Measurements from ENCODE around the gene MORC3. TPM values are rescaled to one million over a fixed set of nuclear protein-coding genes. Genes with fewer than 3 reads are reported as not detected.
"Not testable (repeated sequence)": the region's sequence is repeated elsewhere in the genome, so short reads cannot be mapped to it uniquely, and the experiment has no call there.

The MORC3 gene
- total RNA-seq, 1 donor from 2014 or later, result 135 TPM

GRCh38 chr21:36321325-36322082 is 1.5 kb downstream of the MORC3 start:
- FAIRE-seq, result no peak
- DNase-seq (ENCODE audit: low spot score in 2 of 2), result no peak

GRCh38 chr21:36322083-36322424 is 2.1 kb downstream of the MORC3 start:
- no peak for FAIRE-seq
- no peak for DNase-seq (ENCODE audit: low spot score in 2 of 2)

- FAIRE-seq, result no peak
- no peak for DNase-seq (ENCODE audit: low spot score in 2 of 2)
Observed at GRCh38 chr21:36323032-36323431, 3.0 kb downstream of the MORC3 start.

- FAIRE-seq (no peak), DNase-seq (ENCODE audit: low spot score in 2 of 2) (no peak)
Observed at GRCh38 chr21:36325373-36326010, 5.5 kb downstream of the MORC3 start.

GRCh38 chr21:36330904-36331303 is 10.9 kb downstream of the MORC3 start:
- DNase-seq (ENCODE audit: low spot score in 2 of 2), result peak in 1 of 2 donors; percentile 48
- FAIRE-seq, result no peak

GRCh38 chr21:36337099-36337509 is 17.1 kb downstream of the MORC3 start:
- FAIRE-seq (no peak), DNase-seq (ENCODE audit: low spot score in 2 of 2) (no peak)

- no peak for DNase-seq (ENCODE audit: low spot score in 2 of 2)
- no peak for FAIRE-seq
Observed at GRCh38 chr21:36338975-36339374, 19.0 kb downstream of the MORC3 start.

- FAIRE-seq; DNase-seq (ENCODE audit: low spot score in 2 of 2): not testable (repeated sequence)
Observed at GRCh38 chr21:36342581-36342980, 22.6 kb downstream of the MORC3 start.

- no peak for DNase-seq (ENCODE audit: low spot score in 2 of 2)
- FAIRE-seq, result no peak
Observed at GRCh38 chr21:36344931-36345330, 24.9 kb downstream of the MORC3 start.

GRCh38 chr21:36347278-36347961 is 27.4 kb downstream of the MORC3 start:
- FAIRE-seq (no peak), DNase-seq (ENCODE audit: low spot score in 2 of 2) (no peak)

GRCh38 chr21:36347962-36348328 is 27.9 kb downstream of the MORC3 start:
- DNase-seq (ENCODE audit: low spot score in 2 of 2) (no peak), FAIRE-seq (no peak)

- no peak for DNase-seq (ENCODE audit: low spot score in 2 of 2)
- no peak for FAIRE-seq
Observed at GRCh38 chr21:36349315-36349714, 29.3 kb downstream of the MORC3 start.

- no peak for DNase-seq (ENCODE audit: low spot score in 2 of 2)
- FAIRE-seq, result no peak
Observed at GRCh38 chr21:36350282-36350910, 30.4 kb downstream of the MORC3 start.

GRCh38 chr21:36354918-36355680 is 35.1 kb downstream of the MORC3 start:
- FAIRE-seq (no peak), DNase-seq (ENCODE audit: low spot score in 2 of 2) (no peak)

GRCh38 chr21:36355868-36356267 is 35.9 kb downstream of the MORC3 start:
- no peak for DNase-seq (ENCODE audit: low spot score in 2 of 2)
- no peak for FAIRE-seq

- DNase-seq (ENCODE audit: low spot score in 2 of 2) (no peak), FAIRE-seq (no peak)
Observed at GRCh38 chr21:36359185-36359584, 39.2 kb downstream of the MORC3 start.

- no peak for DNase-seq (ENCODE audit: low spot score in 2 of 2)
- FAIRE-seq, result no peak
Observed at GRCh38 chr21:36369064-36369685, 49.2 kb downstream of the MORC3 start.

- DNase-seq (ENCODE audit: low spot score in 2 of 2) (no peak), FAIRE-seq (no peak)
Observed at GRCh38 chr21:36375994-36376393, 56.0 kb downstream of the MORC3 start.

- no peak for FAIRE-seq
Observed at GRCh38 chr21:36377391-36377842, 57.4 kb downstream of the MORC3 start.

GRCh38 chr21:36379251-36379650 is 59.3 kb downstream of the MORC3 start:
- DNase-seq (ENCODE audit: low spot score in 2 of 2), result no peak

More at GRCh38 chr21:36377391-36377842, 57.4 kb downstream of the MORC3 start:
- DNase-seq (ENCODE audit: low spot score in 2 of 2), result no peak

More at GRCh38 chr21:36379251-36379650, 59.3 kb downstream of the MORC3 start:
- no peak for FAIRE-seq
